ENCODE results near the gene ADD1.
"Not testable (repeated sequence)": the region's sequence is repeated elsewhere in the genome, so short reads cannot be mapped to it uniquely, and the experiment has no call there.

Gene ADD1

DNA sequence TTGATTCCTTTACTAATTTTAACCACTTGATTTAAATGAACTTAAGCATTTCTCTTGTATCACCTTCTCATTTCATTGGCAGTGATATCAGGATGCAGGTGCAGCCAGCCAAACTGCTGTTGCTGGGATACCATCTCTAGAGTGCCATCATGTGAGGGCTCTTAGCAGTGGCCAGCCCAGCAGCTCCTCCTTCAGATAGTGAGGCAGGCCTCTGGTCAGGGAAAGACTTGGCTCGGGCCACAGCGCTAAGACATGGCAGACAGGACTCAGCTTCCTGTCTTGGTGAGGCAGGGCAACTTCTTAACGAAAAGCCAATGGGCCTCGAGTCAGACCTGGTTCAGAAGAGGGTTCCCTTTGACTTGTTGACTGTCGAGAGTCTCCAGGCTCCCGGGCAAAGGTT lies 69.5 kb downstream of the ADD1 start:
- no peak for DNase-seq (ENCODE audit: insufficient read length, low spot score)

DNA sequence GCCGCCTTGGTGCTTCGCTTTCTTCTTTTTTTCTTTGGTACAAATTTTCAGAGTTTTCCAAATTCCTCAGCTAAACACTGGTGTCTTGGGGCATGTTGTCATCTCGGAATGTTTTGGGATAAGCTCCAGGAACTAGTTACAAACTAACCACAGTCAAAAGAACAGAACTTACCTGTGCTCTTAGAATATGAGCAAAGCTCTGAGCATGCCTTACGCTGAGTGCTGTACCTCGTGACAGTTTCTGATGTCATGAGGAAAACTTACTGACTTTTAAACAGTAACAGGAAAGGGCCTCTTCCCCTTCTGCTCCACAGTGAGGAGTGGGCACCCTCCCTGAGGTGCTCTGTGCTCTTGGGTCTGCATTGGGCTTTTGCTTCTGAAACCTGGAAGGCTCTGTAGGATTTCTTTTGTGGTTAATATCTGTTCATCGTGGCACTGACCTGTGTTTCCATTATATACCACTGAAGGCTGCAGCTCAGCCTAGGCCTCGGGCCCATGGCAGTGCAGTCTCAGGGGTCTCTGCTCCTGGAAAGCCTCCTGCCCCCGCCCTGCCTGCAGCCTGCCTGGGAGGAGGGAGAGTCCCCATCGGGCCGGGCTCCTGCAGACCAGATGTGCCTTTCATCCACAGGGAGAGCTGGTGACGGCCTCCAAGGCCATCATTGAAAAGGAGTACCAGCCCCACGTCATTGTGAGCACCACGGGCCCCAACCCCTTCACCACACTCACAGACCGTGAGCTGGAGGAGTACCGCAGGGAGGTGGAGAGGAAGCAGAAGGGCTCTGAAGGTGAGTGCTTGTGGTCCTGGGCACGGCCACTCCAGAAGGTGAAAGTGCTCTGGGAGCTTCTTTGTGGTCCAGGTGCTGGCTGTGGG lies 70.8 kb downstream of the ADD1 start:
- DNase-seq (ENCODE audit: insufficient read length, low spot score), result no peak

More for the DNA sequence above, 69.5 kb downstream of the ADD1 start:
- FAIRE-seq, result no peak

DNA sequence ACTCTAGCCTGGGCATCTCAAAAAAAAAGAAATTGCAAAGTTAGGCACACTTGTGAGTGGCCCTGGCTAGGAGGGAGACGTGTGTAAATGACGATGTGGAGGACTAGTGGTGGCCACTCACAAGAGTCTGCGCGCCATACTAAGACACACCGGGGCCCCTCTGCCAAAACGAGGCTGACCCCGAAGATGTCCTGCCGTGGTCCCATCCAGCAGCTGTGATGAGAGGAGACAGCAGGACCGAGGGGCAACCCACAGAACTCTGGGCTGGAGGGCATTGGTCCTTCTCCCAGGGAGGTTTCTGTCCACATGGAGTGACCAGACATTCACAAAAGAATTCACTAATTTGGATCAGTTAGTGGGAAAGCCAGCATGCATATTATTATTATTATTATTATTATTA lies 72.1 kb downstream of the ADD1 start:
- FAIRE-seq (no peak), DNase-seq (ENCODE audit: insufficient read length, low spot score) (no peak)

More for the DNA sequence above, 70.8 kb downstream of the ADD1 start:
- no peak for FAIRE-seq

DNA sequence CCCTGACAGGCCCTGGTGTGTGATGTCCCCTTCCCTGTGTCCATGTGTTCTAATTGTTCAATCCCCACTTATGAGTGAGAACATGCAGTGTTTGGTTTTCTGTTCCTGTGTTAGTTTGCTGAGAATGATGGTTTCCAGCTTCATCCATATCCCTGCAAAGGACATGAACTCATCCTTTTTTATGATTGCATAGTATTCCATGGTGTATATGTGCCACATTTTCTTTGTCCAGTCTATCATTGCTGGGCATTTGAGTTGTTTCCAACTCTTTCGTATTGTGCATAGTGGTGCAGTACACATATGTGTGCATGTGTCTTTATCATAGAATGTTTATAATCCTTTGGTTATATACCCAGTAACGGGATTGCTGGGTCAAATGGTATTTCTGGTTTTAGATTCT lies 73.1 kb downstream of the ADD1 start:
- not testable (repeated sequence) for DNase-seq (ENCODE audit: insufficient read length, low spot score); FAIRE-seq

DNA sequence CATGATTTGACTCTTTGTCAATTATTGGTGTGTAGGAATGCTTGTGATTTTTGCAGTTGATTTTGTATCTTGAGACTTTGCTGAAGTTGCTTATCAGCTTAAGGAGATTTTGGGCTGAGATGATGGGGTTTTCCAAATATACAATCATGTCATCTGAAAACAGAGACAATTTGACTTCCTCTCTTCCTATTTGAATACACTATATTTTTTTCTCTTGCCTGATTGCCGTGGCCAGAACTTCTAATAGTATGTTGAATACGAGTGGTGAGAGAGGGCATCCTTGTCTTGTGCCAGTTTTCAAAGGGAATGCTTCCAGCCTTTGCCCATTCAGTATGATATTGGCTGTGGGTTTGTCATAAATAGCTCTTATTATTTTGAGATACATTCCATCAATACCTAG lies 74.7 kb downstream of the ADD1 start:
- not testable (repeated sequence) for FAIRE-seq; DNase-seq (ENCODE audit: insufficient read length, low spot score)

DNA sequence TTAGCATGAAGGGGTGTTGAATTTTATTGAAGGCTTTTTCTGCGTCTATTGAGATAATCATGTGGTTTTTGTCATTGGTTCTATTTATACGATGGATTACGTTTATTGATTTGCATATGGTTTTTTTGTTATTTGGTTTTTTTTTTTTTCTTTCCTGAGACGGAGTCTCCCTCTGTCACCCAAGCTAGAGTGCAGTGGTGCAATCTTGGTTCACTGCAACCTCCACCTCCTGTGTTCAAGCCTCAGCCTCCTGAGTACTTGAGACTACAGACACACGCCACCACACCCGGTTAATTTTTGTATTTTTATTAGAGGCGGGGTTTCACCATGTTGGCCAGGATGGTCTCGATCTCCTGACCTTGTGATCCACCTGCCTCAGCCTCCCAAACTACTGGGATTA lies 75.1 kb downstream of the ADD1 start:
- not testable (repeated sequence) for FAIRE-seq

DNA sequence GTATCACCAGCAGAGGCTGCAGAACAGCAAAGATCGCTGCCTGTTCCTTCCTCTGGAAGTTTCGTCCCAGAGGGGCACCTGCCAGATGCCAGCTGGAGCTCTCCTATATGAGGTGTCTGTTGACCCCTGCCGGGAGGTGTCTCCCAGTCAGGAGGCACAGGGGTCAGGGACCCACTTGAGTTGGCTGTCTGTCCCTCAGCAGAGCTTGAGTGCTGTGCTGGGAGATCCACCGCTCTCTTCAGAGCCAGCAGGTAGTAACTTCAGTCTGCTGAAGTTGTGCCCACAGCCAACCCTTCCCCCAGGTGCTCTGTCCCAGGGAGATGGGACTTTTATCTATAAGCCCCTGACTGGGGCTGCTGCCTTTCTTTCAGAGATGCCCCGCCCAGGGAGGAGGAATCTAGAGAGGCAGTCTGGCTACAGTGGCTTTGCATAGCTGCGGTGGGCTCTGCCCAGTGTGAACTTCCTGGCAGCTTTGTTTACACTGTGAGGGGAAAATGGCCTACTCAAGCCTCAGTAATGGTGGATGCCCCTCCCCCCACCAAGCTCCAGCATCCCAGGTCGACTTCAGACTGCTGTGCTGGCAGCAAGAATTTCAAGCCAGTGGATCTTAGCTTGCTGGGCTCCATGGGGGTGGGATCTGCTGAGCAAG lies 78.9 kb downstream of the ADD1 start:
- not testable (repeated sequence) for FAIRE-seq; DNase-seq (ENCODE audit: insufficient read length, low spot score)

More for the DNA sequence above, 75.1 kb downstream of the ADD1 start:
- DNase-seq (ENCODE audit: insufficient read length, low spot score), result not testable (repeated sequence)

DNA sequence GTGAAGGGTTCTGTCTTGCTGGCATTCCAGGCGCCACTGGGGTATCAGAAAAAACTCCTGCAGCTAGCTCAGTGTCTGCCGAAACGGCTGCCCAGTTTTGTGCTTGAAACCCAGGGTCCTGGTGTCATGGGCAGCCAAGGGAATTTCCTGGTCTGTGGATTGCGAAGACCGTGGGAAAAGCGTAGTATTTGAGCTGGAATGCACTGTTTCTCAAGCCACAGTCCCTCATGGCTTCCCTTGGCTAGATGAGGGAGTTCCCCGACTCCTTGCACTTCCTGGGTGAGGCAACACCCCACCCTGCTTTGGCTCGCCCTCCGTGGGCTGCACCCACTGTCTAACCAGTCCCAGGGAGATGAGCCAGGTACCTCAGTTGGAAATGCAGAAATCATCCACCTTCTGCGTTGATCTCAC lies 79.5 kb downstream of the ADD1 start:
- FAIRE-seq, result no peak
- DNase-seq (ENCODE audit: insufficient read length, low spot score), result no peak

DNA sequence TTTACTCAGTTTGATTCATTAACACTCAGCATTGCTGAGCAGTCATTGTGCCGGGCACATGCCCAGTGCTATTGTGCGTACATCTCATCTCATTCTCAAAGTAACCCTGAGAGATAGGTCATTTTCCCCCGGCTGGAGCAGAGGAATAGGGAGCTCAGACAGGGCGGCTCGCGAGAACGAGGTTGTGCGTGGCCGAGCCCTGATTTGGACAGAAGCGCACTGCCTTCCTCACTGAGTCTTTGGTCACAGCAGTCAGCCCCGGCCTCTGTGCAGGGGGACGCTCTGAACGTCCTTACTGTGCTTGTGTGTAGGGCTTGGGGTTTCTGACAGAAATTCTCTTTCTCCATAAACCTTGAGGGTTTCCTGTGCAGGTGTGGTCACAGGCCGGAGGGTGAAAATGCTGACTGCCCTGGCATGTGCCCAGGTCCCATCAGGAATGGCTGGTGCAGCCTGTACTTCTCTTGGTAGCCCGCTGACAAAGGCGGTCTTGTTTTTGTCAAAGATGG lies 80.1 kb downstream of the ADD1 start:
- no peak for FAIRE-seq
- no peak for DNase-seq (ENCODE audit: insufficient read length, low spot score)

DNA sequence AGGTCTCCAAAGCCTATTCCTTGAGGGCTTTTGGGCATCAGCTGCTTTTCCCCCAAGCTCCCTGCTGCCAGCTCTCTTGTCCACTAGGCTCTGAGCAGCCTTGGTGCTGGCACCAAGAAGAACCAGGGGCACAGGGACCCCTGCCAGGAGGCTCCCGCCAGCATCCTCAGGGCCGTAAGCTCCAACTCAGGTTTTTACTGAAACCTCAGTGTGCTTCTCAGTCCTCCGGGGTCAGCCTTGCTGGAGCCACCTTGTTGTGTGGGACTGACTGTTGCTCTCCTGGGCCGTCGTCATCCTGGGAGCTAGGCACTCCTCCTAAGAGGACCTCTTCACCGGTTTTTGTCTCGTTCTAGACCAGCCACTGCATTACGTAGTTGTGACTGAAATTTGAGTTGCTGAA lies 80.6 kb downstream of the ADD1 start:
- FAIRE-seq, result no peak
- no peak for DNase-seq (ENCODE audit: insufficient read length, low spot score)

DNA sequence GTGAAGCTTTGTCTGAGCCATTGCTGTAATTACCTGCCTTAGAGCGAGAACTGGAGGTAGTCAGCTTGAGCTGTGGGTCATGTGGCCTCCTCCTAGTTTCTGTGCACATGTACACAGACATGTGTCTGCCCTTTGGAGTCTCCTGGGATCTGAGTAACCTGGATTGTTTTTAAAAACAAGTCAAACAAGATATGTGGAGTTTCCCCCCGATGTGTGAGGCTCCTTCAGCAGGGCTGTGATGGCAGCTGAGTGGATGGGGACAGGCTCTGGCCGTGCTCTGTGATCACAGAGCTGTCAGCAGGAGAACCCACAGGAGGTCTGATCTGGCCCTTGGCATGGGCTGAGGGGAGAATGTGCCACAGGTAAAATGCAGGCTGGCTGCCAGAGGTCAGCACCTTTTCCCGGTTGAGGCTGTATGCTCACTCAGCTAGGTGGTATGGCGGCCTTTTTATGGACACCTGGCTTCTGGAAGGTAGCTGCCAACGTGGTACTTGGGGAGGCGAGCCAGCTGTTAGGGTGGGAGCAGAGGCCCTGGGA lies 81.2 kb downstream of the ADD1 start:
- FAIRE-seq (no peak), DNase-seq (ENCODE audit: insufficient read length, low spot score) (no peak)

DNA sequence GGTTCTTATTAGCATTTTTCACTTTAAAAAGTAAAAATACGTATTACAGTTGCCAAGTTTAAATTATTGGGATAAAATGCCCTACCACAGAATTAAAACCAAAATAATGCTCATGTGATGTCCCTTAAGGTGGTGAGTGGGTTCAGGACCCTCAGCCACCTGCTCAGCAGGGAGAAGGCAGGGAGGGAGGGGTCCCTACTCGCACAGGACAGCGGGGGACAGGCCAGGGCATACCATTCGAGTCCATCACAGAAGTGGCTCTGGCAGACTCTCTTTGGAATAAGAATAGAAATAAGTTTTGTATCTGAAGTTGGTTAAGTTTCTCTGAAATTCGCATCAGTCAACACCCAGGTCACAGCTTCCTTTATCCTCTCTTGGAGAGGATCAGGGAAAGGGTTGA lies 81.9 kb downstream of the ADD1 start:
- DNase-seq (ENCODE audit: insufficient read length, low spot score) (no peak), FAIRE-seq (no peak)

DNA sequence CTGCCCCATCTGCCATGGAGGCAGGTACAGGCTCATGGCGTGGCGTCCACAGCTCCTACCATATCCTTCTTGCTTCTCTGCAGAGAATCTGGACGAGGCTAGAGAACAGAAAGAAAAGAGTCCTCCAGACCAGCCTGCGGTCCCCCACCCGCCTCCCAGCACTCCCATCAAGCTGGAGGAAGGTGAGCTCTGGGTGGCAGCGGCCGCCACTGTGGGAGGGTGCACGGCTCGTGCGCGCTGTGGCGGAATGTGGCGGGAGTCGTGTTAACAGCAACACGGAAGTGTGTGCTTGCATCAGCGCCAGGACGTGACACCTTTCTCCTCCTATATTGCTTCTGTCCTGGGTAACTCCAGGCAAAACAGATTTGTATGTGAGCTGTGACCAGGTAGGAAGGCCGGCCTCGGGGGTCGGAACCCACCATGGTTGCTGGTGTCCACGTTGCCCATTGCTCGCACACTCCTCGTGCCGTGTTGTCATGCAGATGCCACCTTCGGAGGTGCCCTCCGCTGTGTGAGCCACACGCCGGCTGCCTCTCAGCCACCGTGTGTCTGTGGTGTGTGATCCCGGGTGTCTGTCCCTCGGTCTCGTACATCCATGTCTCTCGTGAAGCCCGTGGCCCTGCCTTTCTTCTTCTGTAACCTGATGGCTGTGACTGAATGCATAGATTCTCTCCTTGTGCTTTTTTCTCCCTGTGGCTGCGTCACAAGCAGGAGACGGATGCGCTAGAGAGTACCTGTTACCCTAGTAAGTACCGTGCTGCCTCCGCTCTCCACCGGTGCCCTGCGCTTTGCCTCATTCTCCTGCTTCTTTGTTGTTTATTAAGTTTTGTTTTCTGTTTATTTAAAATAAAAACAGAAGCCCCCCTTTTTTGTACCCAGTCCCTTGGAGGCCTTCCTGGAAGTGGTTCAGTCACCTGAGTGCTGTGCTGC lies 82.6 kb downstream of the ADD1 start:
- DNase-seq (ENCODE audit: insufficient read length, low spot score) (no peak), FAIRE-seq (no peak)

DNA sequence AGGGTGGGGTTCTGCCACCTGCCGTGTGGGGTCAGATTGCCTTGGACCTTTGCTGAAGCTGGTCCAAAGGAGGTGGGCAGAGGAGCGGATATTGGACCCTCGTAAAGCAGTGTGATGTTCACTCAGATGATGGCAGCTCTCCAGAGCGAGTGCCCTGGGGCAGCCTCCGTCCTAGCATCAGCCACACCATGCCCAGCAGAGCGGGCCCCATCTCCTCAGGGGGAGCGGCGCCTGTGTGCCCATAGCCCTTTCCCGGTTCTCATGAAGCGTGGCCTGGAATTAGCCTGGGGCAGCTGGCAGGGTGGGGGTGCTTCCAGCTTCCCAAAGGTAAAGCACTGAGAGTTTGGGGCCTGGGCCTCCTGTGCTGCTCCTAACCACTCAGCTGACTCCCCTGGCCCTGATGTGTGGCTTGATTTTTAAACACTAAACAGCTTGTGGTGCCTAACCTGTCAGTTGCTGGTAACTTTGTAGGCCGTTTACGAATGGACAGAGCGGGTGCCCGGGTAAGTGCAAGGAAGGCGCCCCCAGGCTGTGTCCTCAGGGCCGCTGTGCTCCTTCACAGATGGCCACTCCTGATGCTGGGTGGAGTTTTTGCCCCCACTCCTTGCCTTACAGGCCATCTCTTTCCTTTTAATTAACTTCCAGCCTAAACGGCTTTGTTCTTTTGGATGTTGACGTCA lies 83.5 kb downstream of the ADD1 start:
- FAIRE-seq (no peak), DNase-seq (ENCODE audit: insufficient read length, low spot score) (no peak)

DNA sequence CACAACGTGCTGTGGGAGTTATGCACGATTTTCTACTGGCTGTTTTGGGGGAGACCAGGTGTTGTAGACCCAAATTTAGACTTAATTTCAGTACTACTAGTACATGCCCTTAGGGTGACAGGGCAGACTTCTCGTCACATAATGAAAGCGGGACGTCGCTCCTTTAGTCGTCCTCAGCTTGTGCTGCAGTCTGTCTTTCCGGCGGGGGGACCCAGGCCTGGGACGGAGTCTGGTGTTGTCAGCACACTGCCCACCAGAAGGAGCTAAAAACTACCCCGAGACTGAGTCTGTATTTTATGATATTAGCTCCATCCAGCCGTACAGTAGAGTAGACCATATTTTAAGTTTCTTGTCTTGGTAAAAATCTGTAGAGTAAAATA lies 84.0 kb downstream of the ADD1 start:
- FAIRE-seq (no peak), DNase-seq (ENCODE audit: insufficient read length, low spot score) (no peak)

DNA sequence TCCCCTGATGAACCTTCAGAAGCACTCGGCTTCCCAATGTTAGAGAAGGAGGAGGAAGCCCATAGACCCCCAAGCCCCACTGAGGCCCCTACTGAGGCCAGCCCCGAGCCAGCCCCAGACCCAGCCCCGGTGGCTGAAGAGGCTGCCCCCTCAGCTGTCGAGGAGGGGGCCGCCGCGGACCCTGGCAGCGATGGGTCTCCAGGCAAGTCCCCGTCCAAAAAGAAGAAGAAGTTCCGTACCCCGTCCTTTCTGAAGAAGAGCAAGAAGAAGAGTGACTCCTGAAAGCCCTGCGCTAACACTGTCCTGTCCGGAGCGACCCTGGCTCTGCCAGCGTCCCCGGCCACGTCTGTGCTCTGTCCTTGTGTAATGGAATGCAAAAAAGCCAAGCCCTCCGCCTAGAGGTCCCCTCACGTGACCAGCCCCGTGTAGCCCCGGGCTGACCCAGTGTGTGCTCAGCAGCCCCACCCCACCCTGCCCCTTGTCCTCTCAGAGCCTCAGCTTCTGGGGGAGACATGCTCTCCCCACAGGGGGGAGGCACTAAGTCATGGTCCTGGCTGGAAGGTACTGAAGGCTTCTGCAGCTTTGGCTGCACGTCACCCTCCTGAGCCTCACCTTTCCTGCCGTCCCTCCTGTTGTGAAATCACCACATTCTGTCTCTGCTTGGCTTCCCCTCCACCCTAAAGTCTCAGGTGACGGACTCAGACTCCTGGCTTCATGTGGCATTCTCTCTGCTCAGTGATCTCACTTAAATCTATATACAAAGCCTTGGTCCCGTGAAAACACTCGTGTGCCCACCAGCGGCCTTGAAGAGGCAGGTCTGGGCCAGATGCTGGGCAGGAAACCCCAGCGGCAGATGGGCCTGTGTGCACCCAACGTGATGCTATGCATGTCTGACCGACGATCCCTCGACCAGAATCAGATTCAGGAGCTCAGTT lies 84.9 kb downstream of the ADD1 start:
- no peak for FAIRE-seq
- DNase-seq (ENCODE audit: insufficient read length, low spot score), result no peak

DNA sequence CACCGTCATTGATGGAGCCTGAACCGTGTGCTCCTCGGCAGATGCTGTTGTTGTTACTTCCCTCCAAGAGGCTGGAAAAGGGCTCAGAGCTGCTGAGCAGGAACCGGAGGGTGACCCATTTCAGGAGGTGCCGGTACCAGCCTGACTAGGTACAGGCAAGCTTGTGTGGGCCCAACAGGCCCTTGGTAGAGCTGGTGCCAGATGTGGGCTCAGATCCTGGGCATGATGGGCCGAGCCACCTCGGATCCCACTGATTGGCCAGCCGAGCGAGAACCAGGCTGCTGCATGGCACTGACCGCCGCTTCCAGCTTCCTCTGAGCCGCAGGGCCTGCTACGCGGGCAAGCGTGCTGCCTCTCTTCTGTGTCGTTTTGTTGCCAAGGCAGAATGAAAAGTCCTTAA lies 85.8 kb downstream of the ADD1 start:
- DNase-seq (ENCODE audit: insufficient read length, low spot score) (no peak), FAIRE-seq (no peak)

DNA sequence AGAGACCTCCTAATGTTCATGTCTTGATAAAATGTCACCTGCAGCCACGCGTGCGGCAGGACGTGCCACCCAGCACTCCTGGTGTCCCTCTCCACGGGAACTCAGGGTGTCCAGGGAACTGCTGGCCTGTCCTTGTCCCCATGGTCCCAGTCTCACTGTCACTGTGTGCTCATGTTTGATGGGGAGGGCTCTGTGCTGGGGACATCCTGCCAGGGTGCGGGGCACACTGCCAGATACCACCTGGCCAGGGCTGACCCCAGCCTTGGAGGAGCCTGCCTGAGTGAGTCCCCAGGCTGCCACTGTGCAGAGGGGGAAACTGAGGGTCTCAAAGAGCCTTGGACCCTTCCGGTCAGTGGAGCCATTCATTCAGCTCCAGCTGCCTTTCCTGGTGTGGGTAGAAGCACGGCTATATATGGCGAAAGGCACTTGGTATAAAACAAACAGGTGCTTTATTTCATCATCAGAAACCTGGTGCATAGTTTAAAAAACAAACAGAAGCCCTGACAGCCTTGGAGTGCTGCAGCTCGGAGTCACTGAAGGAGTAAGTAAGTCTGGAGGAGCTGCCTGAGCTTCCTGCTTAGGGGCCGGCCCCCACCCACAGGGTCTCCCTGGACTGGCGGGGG lies 86.6 kb downstream of the ADD1 start:
- no peak for DNase-seq (ENCODE audit: insufficient read length, low spot score)
- FAIRE-seq, result no peak

Data from GM19239 (cell line).